GM20431 (cell line): Measurements from ENCODE around the gene LYPLAL1.

ENCODE experiments used
- in situ Hi-C: fragments of 300-500 bp; cut with MseI, MboI; formaldehyde crosslinking; loops from one replicate; pipeline ENCODE4 v1.15.0; 2020; ENCODE audit warnings: low sequenced_read_pairs; ENCODE audit not compliant: unreplicated experiment

Gene LYPLAL1

DNA sequence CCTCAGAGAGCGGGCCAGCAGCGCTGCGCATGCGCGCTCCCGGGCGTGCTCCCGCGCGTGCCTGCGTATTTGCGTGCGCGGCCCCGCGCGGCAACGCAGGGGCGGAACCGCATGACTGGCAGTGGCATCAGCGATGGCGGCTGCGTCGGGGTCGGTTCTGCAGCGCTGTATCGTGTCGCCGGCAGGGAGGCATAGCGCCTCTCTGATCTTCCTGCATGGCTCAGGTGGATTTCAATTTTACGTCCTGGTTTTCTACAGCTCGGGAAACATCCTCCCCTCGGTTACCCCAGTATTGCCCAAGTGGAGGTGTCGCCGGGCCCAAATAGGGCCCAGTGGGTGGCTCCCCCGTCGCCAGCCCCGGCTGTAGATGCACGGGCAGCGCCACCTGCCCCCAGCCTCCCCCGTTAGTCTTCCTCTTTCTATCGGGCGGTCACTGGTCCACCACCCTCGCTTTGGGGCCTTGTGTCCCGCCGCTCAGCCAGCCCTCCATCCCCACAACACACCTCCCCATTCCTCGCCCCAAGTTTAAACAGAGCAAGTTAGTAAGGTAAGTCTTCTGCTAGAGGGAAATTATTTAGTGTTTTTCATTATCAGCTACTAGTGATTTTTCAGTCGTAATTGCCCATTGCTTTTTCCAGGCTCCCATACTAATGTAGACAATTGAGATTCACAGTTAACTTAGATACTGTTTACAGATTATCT, at the start of gene LYPLAL1:
LYPLAL1 (plus strand) TSS at position 121 of the 702 bp plus-strand sequence; CDS start at position 134, 13 bp downstream.
- in situ Hi-C loops: no loop called here

DNA sequence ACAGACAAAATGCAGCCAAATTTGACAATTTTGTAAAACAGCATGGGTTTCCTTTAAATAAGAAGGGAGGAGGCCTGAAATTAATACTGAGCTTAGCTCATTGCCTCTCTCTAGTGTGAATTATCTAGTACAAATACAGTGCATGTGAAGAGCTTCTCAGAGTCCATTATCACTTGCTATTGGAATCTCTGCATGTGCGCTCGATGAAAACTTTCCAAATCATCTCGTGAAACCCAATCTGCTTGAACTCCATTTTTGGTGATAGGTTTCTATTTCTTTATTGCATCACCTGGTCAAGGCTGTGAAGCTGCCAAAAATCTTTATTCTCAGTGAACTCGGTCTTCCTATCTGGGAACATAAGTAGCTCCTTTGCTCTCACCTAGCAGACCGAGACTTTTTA, 49.5 kb upstream of the LYPLAL1 start:
- in situ Hi-C loops: no loop called here

DNA sequence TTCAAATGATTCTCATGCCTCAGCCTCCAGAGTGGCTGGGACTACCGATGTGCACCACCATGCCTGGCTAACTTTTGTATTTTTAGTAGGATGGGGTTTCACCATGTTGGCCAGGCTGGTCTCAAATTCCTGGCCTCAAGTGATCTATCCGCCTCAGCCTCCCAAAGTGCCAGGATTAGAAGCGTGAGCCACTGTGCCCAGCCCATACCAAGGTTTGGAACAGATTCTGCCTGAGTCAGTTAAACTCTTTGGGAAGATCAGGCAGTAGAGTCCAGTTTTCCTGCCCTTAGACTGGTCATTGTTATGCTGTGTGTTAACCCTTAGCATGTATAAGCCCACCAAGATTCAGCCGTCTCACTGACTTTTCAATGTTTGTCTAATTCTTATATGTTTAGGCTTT, 48.3 kb upstream of the LYPLAL1 start:
- in situ Hi-C loops: no loop called here

DNA sequence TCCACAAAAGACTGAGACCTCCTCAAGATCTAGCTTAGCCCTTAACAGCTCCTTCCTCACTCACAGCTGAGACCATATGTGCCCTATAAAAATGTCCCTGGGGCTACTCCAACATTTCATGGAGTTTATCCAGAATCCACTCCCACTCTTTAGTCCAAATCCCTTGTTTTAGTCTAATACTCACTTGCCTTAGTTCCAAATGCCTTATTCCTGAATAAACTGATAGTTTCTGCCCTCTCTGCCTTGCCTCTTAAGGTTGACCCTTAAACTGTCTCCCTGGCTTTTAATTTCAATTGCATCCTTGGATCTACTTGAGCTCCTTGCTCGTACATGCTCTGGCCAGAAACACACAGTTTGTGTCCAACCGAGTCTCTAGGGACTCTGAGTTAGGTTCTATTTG, 47.3 kb upstream of the LYPLAL1 start:
- in situ Hi-C loops: no loop called here

DNA sequence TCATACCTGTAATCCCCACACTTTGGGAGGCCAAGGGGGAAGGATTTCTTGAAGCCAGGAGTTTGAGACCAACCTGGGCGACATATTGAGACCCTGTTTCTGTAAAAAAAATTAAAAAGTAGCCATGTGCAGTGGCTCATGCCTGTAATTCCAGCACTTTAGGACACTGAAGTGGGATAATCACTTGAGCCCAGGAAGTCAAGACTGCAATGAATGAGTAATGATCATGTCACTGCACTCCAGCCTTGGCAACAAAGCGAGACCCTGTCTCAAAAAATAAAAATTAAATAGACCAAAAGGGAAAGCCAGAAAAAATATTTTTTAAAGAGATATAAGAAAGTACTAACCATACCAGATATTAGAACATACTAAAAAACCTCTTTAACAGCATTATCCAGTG, 44.7 kb upstream of the LYPLAL1 start:
- in situ Hi-C loops: no loop called here

DNA sequence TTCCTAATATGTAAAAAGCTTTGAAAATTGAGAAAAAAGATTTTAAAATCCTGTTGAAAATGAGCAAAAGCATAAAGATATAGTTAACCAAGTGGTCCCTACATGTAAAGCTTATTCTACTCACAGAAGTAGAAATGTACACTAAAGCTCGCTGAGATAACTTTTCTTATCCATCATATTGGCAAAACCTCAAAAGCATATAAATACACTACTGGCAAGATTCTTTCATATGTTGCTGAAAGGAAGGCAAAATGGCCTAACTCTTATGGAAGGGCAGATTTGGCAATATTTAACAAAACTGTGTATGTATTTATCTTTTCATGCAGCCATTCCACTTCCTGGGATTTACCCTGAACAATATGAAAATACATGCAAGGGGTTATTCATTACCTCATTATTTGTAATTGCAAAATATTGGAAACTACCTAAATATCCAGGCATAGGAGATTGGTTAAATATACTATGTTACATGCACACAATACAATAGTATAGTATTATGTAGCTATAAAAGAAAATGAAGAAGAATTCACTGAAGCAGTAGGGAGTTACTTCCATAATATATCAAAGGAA, 43.2 kb upstream of the LYPLAL1 start:
- in situ Hi-C loops: no loop called here

DNA sequence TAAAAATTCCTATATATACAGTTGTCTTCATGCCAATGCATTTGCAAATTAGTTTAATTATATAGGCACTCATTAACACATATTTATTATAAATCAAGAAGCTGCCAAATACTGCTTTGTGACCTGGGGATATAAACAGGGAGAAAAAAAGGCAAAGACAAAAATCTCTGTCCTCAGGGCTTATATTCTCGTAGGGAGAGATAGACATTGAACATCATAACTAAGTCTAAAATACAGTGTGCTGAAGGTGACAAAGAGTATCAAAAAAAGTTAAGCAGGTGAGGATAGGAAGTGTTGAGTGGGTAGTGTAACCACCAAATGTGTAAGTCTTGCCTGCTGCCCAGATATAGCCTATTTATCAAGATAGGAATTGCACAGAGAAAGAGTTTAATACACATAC, 40.7 kb upstream of the LYPLAL1 start:
- in situ Hi-C loops: no loop called here

DNA sequence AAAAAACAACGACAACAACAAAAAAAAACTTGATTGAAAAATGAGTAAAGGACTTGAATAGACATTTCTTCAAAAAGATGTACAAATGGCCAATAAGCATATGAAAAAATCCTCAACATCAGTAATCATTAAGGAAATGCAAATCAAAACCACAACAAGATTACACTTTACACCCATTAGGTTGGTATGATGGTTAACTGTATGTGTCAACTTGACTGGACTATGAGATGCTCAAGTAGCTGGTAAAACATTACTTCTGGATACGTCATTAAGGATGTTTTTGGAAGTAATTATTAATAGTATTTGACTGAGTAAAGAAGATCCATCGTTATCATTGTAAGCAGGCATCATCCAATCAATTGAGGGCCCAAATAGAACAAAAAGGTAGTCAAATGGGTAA, 34.9 kb upstream of the LYPLAL1 start:
- in situ Hi-C loops: no loop called here

DNA sequence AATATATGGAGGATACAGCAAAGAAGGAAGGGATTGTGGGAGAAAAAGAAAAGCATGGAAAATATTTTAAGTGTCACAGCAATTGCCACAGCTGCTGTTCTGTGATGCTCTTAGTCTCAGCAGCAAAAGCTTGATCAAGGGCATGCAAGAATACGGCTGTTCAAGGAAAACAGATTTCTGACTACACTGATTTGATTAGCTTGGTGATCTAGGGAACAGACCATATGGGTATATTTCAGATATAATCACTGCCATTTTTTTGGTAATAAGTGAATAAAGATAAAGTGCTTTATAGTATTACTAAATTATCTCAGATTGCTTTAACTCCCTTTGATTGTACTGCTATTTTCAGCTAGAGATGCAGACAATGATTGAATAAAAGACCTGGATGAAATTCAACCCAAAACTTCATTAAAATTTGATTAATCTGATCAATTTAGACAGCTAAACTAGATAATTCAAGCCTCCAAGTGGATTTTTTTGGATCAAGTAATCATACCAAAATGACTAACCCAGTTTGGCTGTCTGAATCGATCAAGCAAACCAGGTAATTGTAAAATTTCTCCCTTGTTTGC, 33.3 kb upstream of the LYPLAL1 start:
- in situ Hi-C loops: no loop called here

DNA sequence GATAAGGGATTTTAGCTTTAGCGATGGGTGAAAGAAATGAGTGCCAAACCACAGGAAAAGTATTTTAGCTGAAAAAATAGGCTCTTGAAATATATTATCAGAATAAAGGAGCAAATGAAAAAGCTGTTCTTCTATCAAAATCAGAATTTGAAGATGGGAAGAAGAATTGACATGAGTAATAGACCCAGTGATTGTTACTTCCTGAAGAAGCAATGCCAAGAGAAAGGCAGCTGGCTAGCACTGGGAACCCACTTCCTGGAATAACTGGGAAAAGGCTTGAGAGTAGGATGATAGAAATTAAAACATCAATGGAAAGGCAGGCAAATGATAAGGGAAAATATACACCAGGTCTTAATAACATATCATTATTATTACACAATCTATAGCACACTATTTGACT, 29.9 kb upstream of the LYPLAL1 start:
- in situ Hi-C loops: no loop called here

DNA sequence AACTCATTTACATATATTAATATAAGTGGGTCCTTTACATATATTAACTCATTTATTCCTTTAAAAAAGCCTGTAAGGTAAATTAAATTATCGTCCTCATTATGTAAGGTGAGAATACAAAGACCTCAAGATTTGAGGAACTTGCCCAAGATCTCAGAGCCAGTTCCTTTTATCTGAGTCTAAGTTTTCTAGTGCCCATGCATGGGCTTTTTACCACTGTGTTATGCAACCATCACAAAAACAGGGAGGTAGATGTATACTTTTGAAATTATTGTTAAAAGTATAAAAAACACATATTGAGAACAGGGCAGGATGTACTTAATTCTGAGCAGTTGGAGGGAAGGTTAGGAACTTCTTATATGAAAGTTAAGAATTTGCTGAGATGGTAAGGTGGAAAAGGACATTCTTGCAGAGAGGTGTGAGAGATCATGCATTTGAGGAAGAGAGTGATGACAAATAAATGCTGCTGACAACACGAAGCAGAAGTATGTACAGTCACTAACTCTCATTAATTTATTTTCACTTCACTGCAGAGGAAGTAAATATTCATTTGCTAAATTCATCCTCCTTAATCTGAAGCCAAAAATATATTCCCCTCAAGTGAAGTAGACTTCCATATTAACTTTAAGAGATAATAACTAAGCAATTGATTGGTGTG, 28.9 kb upstream of the LYPLAL1 start:
- in situ Hi-C loops: no loop called here

DNA sequence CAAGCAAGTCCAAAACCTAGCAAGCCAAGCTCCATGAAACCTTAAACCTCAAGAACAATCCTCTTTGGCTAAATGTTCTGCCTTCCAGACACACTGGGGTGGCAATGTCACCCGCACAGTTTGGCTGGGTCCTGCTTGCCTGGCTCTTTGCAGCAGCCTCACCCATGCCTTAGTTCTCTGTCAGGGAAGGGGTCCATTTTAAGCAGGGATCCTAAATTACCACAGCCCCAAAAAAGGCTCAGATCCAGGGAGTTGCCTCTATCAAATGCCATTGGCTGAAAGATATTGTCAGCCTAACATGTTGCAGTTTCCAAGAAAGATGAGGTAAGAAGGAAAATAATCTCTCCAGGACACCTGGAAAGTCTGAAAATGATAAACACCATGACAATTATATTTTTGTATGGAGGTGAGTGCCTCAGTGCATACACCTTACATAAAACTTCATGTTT, 26.1 kb upstream of the LYPLAL1 start:
- in situ Hi-C loops: no loop called here

DNA sequence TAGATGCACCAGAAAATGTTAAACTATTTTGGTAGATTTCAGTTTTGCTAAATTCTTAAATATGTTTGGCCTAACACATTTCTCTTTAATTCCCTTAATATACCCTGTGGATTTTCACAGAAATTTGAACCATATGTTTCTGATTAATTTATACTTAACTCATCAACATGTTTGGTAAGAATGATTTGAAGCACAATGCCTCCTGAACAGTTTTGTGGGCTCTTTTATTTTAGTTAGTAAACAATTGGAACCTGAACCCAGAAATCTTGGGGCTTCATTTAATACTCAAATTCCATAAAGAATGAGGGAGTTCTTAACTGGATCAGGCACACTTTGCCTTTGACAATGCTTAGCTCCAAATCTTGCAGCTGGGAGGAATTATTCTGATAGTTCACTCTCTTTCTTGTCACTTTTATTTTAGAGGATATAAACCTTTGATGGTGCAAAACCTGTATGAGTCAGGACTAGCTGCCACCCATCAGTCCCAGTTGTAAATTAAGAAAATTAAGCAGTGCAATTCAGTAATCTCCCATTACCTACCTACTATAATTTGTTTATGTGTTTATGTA, 24.6 kb upstream of the LYPLAL1 start:
- in situ Hi-C loops: no loop called here

DNA sequence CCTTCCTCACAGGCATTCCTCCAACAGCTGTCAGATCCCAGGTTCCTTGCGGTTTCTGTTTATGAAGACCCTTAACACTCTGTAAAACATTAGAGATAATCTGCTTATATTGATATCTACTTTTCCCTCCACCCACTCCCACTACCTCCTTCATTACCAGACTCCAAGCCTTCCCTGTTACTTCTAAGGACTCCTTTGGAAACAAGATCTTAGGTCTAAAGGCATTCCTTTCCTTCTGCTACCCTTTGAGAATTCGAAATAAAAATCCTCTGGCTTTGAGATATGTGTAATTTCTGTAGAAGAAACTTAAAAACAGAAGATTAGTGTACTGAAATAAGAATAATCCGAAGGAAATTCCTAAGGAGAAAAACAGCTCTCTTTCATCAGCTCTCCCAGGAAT, 23.7 kb upstream of the LYPLAL1 start:
- in situ Hi-C loops: no loop called here

DNA sequence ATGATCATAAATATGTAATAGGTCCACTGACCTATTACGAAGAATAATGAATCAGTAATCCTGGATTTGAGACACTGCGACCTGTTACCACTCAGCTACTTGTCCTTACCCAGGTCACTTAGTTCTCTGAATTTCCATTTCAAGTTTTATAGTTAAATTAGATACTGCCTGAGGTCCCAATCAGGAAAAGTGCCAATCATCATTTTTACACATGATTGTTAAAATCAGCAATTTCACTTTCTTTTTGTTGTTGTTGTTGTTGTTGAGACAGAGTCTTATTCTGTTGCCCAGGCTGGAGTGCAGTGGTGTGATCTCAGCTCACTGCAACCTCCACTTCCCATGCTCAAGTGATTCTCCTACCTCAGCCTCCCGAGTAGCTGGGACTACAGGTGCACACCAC, 22.8 kb upstream of the LYPLAL1 start:
- in situ Hi-C loops: no loop called here

DNA sequence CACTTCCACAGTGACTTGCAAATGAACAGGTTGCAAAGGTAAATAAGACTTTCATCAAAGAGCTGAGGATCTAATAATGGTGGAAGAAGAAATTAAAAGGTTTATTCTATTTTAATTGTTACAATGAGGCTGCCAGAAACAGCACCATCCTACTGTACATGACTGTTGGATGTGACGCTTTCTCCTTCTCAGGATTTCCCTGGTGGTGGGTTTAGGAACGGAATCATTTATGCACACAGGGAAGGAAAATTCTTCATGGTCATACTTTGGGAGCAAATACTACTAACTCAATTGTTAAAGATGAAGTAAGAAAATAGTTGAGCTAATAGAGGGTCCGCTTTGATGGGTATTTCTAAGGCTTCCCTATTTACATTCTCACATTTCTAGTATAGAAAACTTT, 22.2 kb upstream of the LYPLAL1 start:
- in situ Hi-C loops: no loop called here

DNA sequence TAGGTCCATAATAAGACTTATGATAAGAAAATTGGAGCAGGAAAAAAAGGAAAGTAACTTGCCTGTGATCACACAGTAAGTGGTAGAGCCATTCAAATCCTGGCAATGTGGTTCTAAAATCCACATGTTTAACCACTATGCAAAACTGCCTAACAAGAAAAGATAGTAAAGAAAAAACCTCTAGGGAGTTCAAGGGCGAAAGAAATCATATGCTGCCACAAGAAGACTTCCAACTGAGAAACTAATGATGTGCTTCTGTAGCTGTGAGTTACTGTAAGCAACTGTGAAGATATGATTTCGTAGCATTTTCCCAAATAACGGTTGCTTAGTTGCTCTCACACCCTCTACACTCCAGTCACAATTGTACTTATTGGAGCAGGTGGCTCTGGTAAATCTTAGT, 20.9 kb upstream of the LYPLAL1 start:
- in situ Hi-C loops: no loop called here

DNA sequence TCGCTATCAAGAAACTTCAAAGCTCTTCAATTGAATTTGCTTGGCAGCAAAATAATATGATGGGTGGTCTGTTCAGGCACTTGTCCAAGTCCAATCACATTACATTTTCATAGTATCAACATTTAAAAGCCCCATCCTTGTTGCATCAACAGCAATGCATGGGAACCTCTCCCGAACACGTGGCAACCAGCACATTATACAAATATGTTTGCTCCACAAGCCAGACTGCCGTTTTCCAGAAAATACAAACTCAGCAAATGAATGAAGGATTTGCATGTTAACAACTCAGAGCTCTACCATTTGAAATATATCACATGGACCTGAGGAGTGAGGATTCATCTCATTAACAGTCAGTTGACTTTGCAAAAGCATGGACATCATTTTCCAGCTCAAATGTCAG, 20.0 kb upstream of the LYPLAL1 start:
- in situ Hi-C loops: no loop called here

DNA sequence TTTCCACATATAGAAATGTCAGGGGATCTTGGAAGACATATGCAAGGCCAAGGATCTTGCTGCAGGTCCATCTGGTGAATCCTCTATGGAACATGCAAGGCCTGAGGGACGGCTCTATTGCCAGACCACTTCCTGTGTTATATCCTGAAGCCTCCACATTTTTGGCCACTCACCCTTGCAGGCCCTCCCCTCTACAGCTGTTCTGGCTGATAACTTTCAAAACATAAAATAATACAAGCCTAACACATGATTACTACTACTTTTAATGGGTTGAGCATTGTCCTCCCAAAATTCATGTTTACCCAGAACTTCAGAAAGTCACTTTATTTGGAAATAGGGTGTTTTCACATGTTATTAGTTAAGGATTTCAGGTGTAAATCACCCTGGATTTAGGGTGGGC, 18.5 kb upstream of the LYPLAL1 start:
- in situ Hi-C loops: no loop called here

DNA sequence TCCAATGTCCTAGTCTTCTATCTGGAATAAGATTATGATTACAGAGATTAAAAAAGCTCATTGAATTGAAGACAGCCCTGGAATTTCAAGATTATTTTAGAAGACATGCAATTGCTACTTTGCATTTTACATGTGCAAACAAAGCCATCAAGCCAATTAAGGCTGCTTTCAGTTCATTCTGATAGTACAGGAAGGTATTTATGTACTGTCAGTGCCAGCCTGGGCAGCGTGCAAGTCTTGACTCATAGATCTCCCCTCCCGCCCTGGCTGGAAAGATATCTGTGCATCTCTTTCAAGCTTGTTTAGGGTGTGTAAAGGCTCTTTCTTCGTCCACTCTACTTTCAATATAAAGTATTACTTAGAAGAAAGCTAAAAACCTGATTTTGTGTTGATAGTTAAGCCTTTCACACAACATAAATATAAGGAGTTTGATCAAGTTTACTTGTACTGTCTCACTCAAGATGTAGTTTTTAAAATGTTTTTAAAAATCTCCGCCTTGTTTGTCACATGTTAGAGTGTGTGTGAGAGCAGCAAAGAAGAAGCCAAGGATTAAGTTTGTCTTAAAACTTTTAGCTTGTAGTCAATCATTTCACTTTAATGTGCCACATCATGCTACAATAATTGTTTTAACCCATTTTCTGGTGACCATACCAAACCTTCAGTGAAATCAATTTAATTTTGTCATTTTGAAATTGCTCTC, 13.6 kb upstream of the LYPLAL1 start:
- in situ Hi-C loops: no loop called here
